Measurements from ENCODE around the gene EED.
"Not testable (repeated sequence)": the region's sequence is repeated elsewhere in the genome, so short reads cannot be mapped to it uniquely, and the experiment has no call there.

The EED gene

DNA sequence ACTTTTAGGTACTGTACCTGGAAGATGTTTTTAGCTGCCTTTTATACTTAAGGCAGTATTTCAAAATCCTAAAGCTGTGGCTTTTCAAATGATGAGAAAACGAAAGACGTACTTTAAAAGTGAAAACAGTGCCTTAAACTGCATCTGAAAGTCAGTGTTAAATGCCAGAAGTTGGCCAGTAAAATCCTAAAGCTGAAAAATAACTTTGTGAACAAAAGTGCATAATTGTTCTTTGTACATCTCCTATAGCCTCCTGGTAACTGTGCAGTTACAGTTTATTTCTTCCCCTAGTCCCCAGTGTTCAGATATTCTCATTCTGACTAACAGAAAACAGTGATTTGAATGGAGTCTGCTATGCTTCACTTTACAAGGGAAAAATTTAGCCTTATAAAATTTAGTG is 6.8 kb downstream of the EED start:
- no peak for DNase-seq

DNA sequence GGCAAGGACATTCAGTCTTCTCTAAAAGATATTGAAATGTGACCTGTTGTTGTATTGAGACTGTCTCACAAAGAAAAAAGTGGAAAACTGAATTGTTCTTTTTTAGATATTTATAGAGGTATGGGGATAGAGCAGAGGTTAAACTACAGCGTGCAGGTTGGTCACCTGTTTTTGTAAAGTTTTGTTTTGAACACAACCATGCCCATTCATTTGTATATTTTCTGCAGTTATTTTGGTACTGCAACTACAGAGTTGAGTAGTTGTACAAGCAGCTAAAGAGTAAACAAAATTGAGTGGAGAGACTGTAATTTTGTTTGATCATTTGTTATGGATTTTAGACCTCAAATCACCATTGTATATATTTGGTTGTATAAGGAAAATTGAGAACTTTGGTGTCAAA is 11.3 kb downstream of the EED start:
- DNase-seq, result no peak

DNA sequence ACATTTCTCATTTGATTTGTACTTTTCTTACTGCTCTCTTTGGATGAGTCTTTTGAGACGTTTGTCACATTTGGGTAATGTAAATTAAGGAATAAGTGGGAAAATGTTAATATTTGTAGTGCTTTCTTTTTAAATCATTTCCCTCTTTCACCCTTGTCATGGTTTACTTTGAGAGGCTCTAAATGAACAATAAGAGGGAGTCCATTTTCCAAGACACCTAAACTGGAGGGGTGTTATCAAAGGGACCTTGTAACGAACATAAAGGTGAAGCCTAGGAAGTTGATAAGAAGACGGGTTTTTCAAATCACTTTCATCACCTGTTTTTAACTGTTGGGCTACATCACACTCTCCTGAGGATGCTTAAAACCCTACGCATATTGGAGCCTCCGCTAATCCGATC is 12.1 kb downstream of the EED start:
- no peak for DNase-seq

DNA sequence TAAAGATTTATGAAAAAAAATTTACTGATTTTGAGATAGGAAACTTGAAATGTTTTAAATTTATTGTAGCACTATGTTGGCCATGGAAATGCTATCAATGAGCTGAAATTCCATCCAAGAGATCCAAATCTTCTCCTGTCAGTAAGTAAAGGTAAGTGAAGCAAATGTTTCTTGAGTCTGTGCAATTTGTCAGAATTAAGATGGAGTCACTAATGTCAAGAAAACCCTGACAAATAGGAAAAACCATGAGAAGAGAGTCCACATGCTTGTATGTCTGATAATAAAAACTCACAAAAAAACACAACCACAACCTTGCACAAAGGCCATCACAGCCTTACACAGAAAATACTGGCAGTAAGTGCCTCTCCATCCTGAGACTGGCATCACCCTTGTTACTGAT is 12.9 kb downstream of the EED start:
- DNase-seq, result no peak

DNA sequence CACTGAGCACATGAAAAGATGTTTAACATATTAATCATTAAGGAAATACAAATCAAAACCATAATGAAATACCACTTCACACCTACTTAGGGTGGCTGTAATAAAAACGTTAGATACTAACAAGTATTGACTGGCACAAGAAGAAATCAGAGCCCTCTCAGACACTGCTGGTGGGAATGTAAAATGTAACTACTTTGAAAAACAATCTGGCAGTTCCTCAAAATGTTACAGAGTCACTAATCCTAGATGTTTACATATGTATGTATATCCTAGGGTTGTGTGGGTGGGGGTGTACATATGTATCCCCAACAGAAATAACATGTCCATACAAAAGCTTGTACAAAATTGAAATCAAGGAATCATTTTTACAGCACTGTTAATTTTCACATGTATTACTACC is 15.2 kb downstream of the EED start:
- DNase-seq, result no peak

DNA sequence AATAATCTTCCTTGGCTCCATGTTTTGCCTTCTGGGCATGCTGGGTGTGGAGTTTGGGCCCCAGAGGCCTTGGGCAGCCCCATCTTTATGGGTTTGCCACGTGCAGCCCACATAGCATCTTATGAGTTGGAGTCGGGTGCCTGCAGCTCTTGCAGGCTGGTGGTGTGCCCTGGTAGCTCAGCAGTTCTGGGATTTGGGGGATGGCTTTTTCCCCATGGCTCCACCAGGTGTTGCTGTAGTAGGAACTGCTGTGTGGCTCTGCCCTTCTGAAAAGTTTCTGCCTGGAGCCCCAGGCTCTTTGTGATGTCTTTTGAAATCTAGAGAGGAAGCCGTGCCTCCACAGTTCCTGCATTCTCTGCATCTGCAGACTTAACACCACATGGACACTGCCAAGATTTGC is 16.8 kb downstream of the EED start:
- DNase-seq, result no peak

DNA sequence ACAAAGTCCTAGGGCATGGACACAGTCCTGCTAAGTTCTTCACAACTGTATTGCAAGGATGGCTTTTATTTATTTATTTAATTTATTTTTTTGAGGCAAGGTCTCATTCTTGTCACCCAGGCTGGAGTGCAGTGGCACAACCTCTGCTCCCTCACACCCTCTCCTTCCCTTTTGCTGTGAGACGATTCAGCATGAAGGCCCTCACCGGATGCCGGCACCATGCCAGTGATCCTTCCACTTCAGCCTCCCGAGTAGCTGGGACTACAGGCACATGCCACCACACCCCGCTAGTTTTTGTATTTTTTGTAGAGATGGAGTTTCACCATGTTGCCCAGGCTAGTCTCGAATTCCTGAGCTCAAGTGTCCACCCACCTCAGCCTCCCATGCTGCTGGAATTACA is 17.8 kb downstream of the EED start:
- no peak for DNase-seq

DNA sequence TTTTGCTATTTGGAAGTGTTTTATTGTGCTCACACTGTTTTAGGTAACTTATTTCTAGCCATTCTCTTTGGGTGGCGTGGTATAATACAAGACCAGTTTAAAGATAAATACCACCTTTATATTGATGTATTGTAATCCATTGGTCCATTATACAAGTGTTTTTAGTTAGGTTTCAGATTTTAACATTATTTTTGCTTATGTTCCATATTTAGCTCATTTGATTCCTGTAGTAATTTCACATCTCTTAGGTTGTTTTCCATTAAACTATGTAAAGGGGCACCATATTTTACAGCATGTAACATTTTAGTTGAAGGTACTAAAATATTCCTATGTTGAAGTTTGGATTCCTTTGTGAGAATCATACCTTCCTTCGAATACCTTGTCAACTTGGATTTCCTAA is 20.1 kb downstream of the EED start:
- DNase-seq, result no peak

DNA sequence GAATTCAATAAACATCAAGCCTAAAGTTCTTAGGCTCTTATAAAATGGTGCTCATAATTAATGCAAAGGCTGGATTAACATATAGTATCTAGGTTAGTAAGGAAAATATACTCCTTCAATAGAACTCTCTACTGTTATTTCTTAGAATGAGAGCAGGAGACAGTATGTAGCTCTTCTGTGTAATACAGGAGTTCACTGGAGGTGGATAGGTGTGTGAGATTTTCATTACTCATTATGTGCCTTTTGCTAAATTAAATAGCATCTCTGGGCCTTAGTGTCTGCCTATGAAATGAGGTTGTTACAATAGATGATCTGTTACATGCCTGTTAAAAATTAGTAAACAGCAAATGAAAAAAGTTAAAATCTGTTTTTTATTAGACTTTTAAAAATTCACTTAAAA is 20.6 kb downstream of the EED start:
- DNase-seq, result no peak

DNA sequence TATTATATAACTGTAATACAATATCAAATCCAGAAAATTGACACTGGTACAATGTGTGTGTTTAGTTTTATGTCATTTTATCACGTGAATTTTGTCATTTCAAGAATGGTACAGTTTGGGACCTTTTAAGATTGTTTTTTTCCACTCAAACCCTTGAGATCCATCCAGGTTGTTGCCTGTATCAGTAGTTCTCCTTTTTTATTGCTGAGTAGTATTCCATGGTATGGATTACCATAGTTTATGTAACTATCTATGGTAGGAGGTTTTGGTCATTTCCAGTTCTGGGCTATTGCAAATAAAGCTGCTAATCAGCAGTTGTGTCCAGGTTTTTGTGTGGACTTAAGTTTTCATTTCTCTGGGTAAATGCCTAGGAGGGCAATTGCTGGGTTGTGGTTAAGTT is 25.1 kb downstream of the EED start:
- no peak for DNase-seq

DNA sequence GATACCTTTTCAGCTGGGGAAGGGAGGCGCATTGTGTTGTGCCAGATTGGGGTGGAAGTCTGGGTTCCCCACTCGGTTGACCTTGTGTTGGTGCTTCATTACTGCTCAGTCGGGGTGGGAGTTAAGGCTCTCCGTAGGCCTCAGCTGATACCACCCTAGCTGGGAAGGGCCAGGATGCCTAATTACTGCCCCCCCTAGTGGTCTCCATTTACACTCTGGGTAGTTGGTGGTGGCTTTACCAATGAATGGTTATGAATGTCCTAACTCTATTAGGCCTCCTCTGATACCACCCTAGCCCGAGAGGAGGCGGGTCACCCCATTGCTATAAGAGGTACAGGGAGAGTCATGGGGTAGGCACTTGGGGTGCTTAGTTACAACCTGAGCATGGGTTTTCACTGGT is 29.9 kb downstream of the EED start:
- no peak for DNase-seq

DNA sequence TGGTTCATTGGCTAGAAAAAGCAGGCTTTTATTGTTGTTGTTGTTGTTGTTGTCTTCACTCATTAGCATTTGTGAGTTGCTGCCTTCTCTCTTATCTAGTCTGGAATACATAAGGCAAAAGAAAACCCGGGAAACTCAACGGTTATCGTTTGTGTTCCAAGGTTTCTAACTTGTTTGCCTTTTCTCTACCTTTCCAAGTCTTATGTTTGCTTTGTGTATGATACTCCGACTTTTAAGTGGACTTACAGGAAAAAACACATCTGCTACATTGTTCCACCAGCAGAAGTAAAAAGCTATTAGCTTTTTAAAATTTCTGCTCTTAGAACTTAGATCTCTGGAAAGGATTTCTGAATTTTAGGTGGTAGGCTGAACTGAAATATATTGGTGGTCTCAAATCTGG is 30.4 kb downstream of the EED start:
- DNase-seq, result no peak

DNA sequence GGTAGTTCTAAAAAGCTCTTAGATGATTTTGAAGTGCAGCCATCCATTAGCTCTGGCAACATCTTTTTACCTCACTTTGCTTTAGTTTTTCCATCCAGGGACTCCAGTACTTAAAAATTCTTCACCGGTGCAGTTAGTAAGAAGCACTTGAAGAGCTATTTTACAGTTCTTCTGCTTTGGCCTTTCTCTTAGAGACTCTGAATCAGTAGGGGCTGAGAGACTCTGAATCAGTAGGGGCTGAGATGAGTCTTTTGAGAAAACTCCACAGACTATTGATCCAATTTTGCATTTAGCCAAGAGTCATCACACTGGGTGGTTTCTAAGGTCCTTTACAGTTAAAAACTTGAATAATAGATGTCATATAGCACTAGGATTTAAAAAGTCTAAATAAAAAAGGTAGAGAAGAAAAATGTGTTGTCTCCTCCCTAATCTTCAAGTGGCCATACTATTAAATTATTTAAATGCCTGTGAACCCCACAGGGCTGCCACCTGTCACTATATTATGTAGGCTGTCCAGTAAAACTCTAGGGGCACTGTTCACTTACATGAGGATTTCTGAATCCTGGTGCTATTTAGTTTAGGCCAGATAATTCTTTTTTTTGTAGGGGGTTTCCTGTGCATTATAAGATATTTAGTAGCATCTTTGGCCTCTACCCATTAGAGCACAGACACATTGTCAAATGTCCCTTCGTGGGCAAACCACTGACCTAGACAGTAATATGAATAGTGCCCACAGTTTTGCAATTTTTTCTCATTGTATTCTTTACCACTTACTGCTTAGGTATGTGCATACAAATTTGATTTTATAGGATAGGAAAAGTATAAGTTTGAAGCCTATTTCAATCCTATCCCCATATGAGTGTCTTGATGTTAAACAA is 31.2 kb downstream of the EED start:
- no peak for DNase-seq

DNA sequence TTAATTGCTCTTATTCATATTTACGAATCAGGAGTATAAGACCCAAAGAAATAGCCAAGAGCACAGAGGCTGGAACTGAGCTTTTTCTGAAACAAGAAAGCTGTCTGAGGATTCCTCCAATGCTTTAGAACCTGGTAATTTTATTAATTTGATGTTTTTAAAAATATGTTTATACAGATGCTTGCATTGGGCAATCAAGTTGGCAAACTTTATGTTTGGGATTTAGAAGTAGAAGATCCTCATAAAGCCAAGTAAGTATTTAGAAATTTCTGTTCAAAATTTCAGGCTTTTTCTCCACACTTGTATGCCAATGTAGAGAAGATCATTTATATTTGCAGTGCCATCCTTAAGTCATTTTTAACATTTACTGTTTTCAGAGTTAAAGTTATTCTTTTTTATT is 33.2 kb downstream of the EED start:
- DNase-seq, result no peak

DNA sequence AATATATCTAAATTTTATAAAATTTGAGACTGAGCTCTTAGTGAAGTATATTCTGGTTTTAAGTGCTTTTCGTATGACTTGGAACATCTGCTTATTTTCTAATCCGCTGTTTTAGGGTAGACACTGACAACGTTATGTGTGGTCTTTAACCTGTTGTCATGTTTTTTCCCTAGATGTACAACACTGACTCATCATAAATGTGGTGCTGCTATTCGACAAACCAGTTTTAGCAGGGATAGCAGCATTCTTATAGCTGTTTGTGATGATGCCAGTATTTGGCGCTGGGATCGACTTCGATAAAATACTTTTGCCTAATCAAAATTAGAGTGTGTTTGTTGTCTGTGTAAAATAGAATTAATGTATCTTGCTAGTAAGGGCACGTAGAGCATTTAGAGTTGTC is 33.7 kb downstream of the EED start:
- no peak for DNase-seq

DNA sequence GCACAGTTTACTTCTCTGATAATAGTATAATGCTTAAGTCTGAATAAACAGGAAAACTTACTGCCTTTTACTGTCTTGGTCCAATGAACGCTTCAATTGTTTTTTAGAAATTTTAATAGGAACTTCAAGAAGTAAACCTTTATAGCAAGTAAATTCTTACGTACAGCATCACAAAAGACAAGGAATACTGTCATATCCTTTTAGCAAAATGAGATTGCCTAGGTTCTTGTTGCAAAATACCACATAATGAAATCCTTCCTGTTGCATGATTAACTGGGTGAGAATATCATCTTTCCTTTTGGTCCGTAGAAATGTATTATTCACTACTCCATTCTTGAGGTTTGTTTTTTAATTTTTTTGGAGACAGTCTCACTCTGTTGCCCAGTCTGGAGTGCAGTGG is 35.2 kb downstream of the EED start:
- DNase-seq, result no peak

DNA sequence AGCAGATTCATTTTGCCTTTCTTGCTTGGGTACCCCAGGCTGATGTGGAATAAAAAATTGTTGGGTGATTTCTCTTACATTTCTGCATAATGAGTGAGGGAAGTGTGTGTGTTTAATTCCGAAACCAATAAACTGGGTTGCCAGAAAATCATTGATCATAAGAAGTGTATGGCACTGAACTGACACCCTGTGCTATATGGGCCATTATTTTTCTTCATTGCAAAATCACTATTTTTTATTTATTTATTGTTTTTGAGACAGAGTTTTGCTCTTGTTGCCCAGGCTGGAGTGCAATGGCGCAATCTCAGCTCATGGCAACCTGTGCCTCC is 42.9 kb downstream of the EED start:
- no peak for DNase-seq

DNA sequence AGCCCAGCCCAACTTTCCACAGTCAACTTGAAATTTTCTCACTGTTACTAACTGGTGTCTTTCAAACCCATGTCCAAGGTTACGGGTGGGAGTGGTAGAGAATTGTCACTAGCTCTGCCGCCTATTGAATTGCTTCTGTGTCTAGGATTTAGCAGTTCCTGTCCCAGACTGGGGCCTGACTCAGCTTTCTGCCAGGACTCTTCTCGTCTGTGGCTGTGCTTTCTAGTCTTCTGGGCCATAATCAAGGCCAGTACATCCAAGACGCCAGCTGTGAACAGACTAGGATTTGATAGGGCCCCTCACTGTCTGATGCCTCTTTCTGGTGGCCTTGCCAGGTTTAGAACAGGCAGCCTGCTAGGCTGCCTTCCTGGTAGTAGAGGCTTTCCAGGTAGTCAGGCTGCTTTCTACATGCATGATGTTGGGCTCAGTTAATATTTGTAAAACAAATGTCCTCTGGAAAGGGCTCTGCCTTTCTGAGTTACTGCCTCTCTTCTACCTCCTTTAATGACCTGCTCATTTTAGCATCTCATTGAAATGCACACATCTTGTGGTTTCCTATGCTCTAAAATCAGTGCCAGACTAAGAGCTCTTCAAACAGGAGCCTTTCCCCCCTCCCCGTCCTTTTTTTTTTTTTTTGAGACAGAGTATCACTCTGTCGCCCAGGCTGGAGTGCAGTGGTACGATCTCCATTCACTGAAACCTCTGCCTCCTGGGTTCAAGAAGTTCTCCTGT is 44.4 kb downstream of the EED start:
- no peak for DNase-seq

DNA sequence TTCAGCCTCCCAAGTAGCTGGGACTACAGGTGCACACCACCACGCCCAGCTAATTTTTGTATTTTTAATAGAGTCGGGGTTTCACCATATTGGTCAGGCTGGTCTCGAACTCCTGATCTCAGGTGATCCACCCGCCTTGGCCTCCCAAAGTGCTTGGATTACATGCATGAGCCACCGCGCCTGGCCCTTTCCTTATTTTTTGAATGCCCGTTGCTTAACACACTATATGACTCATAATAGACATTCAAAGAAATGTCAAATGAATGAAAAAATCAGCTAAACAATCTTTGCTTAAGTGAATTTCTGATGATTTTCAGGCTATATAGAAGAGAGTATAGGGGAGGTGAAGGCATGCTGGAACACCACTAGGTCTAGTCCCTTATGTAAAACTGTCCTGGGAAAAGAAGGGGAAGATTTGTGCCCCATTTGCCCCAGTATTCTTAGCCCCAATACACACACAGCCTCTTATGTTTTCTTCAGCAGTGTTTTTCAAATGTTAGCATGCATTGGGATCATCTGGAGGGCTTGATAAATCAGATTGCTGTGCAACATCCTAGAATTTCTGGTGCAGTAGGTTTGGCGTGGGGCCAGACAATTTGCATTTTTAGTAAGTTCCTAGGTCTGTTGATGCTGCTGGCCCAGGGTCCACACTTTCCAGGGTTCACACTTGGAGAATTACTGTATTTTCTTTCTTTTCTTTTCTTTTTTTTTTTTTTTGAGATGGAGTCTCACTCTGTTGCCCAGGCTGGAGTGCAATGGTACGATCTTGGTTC is 45.1 kb downstream of the EED start:
- not testable (repeated sequence) for DNase-seq

DNA sequence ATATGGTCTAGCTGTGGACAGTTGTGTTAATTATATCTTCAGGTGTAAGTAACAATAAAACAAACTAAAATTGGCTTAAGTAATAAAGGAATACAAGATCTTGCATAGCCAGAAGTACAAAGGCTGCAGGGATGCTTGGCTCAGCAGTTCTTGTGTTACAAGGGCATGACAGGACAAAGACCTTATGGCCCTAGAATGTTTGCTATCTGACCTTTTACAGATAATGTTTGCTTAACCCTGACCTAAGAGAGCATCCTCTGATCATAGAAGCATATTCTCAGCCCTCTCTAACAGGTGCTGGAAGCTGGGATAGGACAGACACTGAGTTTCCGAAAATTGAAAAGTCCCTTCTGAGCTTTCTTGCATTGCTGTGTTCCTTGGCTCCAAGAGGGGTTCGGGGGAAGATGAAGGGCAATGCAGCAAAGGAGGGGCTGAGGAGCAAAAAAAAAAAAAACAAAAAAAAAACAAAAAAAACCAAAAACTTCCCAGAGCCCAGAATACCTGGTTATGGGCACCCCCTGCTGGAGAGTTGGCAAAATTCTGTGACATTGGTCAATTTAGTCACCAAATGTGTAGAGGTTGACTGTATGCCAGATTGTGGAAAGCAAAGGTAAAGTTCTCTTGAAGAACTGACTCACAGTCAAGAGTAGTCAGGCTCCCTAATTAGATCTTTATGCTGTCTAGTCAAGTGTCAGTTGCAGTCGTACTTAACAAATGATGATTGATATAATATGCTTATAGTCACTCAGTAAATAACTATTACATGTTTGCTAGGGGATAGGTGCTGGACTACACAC is 47.1 kb downstream of the EED start:
- peak; percentile 71 for DNase-seq

DNA sequence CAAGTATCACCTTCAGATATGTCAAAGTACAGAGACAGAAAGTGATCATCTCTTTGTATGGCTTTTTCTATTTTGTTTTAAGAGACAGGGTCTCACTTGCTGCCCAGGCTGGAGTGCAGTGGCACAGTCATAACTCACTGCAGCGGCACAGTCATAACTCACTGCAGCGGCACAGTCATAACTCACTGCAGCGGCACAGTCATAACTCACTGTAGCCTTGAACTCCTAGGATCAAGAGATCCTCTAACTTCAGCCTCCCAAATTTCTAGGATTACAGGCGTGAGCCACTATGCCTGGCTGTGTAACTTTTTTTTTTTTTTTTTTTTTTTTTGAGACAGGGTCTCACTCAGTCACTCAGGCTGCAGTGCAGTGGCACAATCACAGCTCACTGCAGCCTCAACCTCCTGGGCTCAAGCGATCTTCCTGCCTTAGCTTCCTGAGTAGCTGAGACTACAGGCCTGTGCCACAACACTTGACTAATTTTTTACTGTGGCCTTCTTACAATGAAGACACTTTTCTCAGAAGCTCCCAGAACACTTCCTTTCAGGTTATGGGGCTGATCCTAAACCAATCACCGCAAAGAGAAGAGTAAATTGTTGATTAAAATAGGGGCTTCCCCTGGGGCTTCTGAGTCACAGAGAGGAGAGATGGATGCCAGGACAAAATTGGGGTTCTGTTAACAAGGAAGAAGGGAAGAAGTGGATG is 48.5 kb downstream of the EED start:
- peak; percentile 34 for DNase-seq

DNA sequence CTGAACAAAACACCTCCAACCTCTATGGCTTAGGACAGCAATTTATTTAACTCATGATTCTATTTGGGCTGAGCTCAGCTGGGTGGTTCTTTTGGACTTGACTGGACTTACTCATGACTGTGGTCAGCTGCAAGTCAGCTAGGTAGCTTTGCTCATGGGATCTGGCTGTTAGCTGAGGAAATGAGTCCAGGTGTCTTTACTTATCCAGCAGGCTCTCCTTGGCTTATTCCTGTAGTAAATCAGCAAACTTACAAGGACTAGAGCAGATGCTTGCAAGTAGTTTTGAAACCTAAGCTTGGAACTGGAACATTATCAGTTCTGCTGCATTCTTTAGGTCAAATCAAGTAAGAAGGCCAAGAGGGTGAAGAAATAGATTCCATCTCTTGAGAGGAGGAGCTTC is 49.5 kb downstream of the EED start:
- no peak for DNase-seq

DNA sequence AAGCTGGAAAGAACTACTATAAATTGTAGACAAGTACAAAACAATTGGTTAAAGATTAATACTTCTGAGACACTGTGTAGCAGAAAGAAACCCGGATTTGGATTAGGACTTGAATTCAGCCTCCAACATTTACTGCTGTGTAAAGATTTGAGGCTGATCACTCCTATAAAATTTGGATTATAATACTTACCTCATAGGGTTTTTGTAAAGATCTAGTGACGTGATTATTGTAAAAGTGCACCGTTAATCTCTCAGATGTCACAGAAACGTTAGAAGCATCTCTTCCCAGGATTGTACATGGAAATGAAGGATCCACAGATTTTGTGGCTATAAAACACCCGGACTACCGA is 57.2 kb downstream of the EED start:
- DNase-seq, result no peak
